Right lobe of liver (tissue), 4 donors: ENCODE data around the gene KRTAP5-1.

Experiments
- POLR2A ChIP-seq: fragments of 450-650 bp; IDR thresholded peaks from one replicate; pipeline ENCODE4 v1.6.1; 2017; ENCODE audit warnings: antibody characterized with exemption, mild to moderate bottlenecking
- TF ChIP-seq, protein P1 (sequence below), 4 donors: fragments of 200-600 bp in 3 of 4; fragments of 450-650 bp in 1 of 4; IDR thresholded peaks; one replicate each; pipeline versions ENCODE4 v1.5.1 to v1.8.0; 2016 to 2022; ENCODE audit warnings: antibody characterized with exemption in 4 of 4, mild to moderate bottlenecking in 2 of 4
- donor health status: DM: no; HTN: no; CAD: no.
- donor health status: DM: no; HTN: no; CAD: no.
- donor health status: DM: no; HTN: yes; CAD: no.

DNA sequence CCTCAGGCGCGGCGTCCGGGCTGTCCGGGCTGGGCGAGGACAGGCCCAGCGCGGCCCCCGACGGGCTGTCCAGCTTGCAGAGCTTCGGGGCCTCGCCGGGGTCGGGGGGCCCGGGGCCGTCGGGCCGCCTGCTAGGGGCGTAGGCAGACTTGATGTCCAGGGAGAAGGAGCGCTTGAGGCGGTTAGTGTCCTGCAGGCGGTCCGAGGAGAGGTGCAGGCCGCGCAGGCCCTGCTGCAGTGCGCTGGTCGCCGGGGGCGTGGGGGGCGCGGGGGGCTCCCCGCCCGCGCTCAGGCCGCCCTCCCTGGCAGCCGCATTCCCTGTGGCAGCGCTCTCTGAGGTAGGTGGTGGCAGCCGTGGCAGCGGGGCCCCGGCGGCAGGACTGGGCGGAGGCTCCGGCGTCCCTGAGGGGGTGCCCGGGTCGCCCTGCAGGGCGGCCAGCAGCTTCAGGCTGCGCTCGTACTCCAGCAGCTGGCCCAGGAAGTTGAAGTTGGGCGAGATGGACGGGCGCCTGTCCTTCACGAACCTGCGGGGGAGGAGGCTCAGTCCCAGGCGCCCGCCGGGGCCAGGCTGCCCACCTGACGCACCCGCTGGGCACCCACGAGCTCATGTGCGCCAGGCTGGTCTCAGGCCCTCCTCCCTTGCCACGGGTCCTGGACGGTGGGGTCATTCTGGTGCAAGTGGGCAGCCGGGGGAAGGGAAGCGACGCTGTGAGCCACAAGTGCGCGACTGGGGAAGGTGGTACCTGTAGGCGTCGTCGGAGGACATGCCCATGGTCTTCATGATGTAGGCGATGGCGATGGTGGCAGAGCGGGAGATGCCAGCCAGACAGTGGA, 27.8 kb downstream of the KRTAP5-1 start:
- TF ChIP-seq, protein P1, sequence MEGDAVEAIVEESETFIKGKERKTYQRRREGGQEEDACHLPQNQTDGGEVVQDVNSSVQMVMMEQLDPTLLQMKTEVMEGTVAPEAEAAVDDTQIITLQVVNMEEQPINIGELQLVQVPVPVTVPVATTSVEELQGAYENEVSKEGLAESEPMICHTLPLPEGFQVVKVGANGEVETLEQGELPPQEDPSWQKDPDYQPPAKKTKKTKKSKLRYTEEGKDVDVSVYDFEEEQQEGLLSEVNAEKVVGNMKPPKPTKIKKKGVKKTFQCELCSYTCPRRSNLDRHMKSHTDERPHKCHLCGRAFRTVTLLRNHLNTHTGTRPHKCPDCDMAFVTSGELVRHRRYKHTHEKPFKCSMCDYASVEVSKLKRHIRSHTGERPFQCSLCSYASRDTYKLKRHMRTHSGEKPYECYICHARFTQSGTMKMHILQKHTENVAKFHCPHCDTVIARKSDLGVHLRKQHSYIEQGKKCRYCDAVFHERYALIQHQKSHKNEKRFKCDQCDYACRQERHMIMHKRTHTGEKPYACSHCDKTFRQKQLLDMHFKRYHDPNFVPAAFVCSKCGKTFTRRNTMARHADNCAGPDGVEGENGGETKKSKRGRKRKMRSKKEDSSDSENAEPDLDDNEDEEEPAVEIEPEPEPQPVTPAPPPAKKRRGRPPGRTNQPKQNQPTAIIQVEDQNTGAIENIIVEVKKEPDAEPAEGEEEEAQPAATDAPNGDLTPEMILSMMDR (IDR thresholded peaks at IDR 0.05): no peak
- TF ChIP-seq POLR2A: no peak
